K562 treated with DMSO at 1 percent for 4 hours (cell line): ENCODE results near the gene FBXO3. TPM values are rescaled to one million over a fixed set of nuclear protein-coding genes. Genes with fewer than 3 reads are reported as not detected.

Experiments
- total RNA-seq: library from RNA; unstranded; fragments of 300-600 nt; gene quantifications from 2 replicates; pipeline ENCODE4 v1.2.3, GENCODE V29; 2022; ENCODE audit not compliant: insufficient read depth

FBXO3 gene, protein sequence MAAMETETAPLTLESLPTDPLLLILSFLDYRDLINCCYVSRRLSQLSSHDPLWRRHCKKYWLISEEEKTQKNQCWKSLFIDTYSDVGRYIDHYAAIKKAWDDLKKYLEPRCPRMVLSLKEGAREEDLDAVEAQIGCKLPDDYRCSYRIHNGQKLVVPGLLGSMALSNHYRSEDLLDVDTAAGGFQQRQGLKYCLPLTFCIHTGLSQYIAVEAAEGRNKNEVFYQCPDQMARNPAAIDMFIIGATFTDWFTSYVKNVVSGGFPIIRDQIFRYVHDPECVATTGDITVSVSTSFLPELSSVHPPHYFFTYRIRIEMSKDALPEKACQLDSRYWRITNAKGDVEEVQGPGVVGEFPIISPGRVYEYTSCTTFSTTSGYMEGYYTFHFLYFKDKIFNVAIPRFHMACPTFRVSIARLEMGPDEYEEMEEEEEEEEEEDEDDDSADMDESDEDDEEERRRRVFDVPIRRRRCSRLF
- 10.1 and 11.5 TPM in 2 replicates for total RNA-seq

DNA sequence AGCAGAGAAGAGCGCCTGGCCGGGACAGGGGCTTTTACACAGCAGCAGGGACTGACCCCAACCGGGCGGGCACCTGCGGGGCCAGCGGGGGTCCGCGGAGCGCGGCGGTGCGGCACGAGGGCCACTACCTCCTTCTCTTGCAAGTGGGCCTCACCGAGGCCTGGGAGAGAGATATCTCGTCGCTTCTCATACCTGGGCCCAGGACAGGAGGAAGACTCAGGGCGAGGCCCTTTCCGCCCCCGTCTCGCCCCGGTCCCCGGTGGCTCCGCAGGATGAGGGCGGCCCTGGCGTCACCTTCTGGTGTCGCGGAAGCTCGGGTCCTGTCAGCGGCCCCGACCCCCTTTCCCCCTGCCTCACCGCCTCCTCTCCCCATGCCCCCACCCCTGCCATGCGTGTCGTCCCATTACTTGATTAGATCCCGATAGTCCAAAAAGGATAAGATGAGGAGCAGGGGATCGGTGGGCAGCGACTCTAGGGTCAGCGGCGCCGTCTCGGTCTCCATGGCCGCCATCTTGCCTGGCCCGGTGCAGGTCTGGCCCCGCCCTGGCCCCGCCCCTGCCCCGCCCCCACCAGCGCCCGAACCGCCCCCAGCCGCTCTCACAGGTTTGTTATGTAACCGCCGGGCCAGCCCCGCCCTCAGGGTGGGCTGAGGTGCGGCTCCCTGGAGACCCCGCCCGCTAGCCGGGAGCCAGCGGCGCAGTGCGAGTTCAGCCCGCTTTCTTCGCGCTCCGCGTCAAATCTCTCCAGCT is at the start of gene FBXO3:
Gene FBXO3 (minus strand): TSS at position 534 of the 749 bp plus-strand sequence. CDS start 23 bp downstream, at position 511.

DNA sequence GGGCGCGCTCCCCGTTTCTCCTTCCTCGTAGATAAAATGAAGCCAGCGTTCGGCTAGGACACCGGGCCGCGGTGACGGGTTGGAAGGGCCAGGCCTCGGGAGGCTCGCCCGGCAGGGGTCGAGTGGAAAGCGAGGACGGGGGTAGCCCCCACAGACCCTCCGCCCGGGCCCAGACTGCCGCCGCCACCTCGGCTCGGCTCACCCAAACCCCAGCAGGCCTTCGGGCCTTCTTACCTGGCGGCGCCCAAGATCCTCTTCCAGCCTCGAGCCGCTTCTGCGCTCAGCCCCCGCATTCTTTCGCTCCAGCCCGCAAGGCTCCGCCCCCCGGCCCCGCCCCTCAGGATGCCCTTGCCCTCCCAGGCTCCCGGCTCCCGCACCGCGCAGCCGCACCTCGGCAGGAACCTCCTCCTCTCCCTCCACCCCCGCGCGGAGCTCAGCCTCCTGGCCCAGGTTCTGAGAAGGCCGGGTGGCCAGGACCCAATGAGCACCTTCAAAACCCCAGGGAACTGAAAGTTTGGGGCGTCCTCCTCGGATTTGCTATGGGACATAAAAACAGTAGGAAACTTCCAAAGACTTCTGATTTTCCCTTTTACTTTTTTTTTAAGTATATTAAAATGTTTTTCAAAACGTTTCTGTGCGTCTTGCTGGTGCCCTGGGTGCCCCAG is 38.0 kb downstream of the FBXO3 start, which contains the start of gene CD59:
Gene CD59 (minus strand): TSS at position 276 of the 665 bp plus-strand sequence. CDS start 13,978 bp downstream, outside the sequence.

DNA sequence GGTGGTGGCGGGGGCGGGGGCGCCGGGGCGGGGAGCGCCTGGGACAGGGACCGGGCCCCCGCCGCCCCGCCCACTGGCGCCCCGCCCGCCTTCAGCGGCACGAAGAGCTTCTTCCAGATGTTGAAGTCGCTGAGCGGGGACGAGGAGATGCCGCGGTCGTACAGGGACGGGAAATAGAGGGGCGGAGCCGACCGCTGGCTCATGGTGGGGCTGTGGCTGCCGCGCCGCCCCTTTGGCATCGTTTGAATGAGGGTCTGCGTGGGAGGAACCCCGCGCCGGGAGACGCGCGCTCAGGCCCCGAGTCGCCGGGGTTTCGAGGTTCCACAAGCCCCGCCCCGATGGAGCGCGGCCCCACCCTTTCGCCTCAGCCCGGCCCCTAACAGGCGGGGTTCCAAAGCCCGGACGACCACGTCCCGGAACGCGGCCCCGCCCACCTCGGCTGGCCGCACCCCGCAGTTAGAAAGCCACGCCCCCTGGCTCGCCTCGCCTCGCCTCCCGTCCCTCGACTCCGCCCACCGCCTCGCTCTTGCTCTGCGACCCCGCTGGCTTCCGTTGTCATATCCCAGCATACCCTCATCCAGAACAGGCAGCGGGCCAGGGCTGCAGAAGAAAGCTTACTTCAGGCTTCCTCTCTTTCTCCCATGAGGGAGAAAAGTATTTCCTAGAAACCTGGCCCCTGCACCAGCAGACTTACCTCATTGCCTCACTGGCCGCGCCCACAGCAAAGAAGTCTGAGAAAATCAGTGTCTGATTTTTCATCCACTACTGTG is 73.6 kb downstream of the FBXO3 start, which contains the start of gene C11orf91:
Gene C11orf91 (minus strand): TSS at position 325 of the 770 bp plus-strand sequence. CDS start 86 bp downstream, at position 239.

Other genes with a start within 250 kb of the FBXO3 start
- not detected in 2 replicates for gene C11orf91, start 73.7 kb downstream of the FBXO3 start, total RNA-seq
- 113 and 132 TPM in 2 replicates for gene CD59, start 38.1 kb downstream of the FBXO3 start, total RNA-seq
- gene LMO2, start 117.6 kb upstream of the FBXO3 start, total RNA-seq: 16.3 and 19.0 TPM in 2 replicates